Muscle layer of duodenum (tissue), 2 donors: ENCODE measurements around the gene B9D1.

Experiments
- H3K27ac ChIP-seq: one replicate; pipeline ENCODE4 v1.7.0; 2013; ENCODE audit warnings: mild to moderate bottlenecking, low read length
- H3K27me3 ChIP-seq: one replicate; pipeline ENCODE4 v1.7.0; 2013; ENCODE audit warnings: low read depth, mild to moderate bottlenecking, control low read depth, low read length
- H3K36me3 ChIP-seq, 2 donors: one replicate each; pipeline ENCODE4 v1.7.0; 2013; ENCODE audit warnings: low read length in 2 of 2, control low read depth in 1 of 2, mild to moderate bottlenecking in 1 of 2; ENCODE audit not compliant: insufficient read depth in 2 of 2, control insufficient read depth in 1 of 2
- H3K4me1 ChIP-seq, 2 donors: one replicate each; pipeline ENCODE4 v1.7.0; 2013; ENCODE audit warnings: low read length in 2 of 2, mild to moderate bottlenecking in 2 of 2, control low read depth in 1 of 2, moderate library complexity in 1 of 2; ENCODE audit not compliant: insufficient read depth in 2 of 2, control insufficient read depth in 1 of 2
- H3K4me3 ChIP-seq, 2 donors: one replicate each; pipeline ENCODE4 v1.7.0; 2013; ENCODE audit warnings: low read length in 2 of 2, low read depth in 1 of 2, mild to moderate bottlenecking in 1 of 2
- H3K9me3 ChIP-seq, 2 donors: one replicate each; pipeline ENCODE4 v1.7.0; 2013; ENCODE audit warnings: low read length in 2 of 2, control low read depth in 1 of 2, mild to moderate bottlenecking in 1 of 2; ENCODE audit not compliant: control insufficient read depth in 1 of 2
- donor health status: healthy.

Gene B9D1

GRCh38 chr17:19331543-19332245, 30.8 kb downstream of the B9D1 start:
- Histone ChIP-seq H3K27ac (no peak overlapping the region), H3K4me3 (no peak overlapping the region), H3K36me3 (peaks cover 0 to 47% of the 10 kb centered on the region in 2 donors), H3K9me3 (no peaks in the 10 kb centered on the region), H3K27me3 (no peaks in the 10 kb centered on the region), H3K4me1 (no peaks in the 10 kb centered on the region)

GRCh38 chr17:19331134-19331533, 31.4 kb downstream of the B9D1 start:
- peaks cover 0 to 47% of the 10 kb centered on the region in 2 donors for H3K36me3 ChIP-seq
- H3K27ac ChIP-seq, result no peak overlapping the region
- H3K27me3 ChIP-seq, result no peaks in the 10 kb centered on the region
- no peaks in the 10 kb centered on the region for H3K9me3 ChIP-seq
- H3K4me1 ChIP-seq, result no peaks in the 10 kb centered on the region
- H3K4me3 ChIP-seq, result no peak overlapping the region

GRCh38 chr17:19330271-19330670, 32.3 kb downstream of the B9D1 start:
- Histone ChIP-seq H3K9me3 (no peaks in the 10 kb centered on the region), H3K4me3 (no peak overlapping the region), H3K27me3 (no peaks in the 10 kb centered on the region), H3K27ac (no peak overlapping the region), H3K36me3 (peaks cover under 1 to 42% of the 10 kb centered on the region in 2 donors), H3K4me1 (no peaks in the 10 kb centered on the region)

- Histone ChIP-seq H3K4me1 (no peaks in the 10 kb centered on the region), H3K4me3 (no peak overlapping the region), H3K36me3 (peaks cover 4 to 42% of the 10 kb centered on the region in 2 donors), H3K9me3 (no peaks in the 10 kb centered on the region), H3K27me3 (no peaks in the 10 kb centered on the region), H3K27ac (no peak overlapping the region)
Measured at GRCh38 chr17:19329839-19330238, 32.7 kb downstream of the B9D1 start.

- H3K27me3 ChIP-seq, result no peaks in the 10 kb centered on the region
- H3K27ac ChIP-seq, result no peak overlapping the region
- H3K9me3 ChIP-seq, result no peaks in the 10 kb centered on the region
- H3K36me3 ChIP-seq, result peaks cover 4 to 38% of the 10 kb centered on the region in 2 donors
- H3K4me1 ChIP-seq, result no peaks in the 10 kb centered on the region
- no peak overlapping the region for H3K4me3 ChIP-seq
Measured at GRCh38 chr17:19329136-19329535, 33.4 kb downstream of the B9D1 start.

GRCh38 chr17:19328441-19329061, 34.0 kb downstream of the B9D1 start:
- peaks cover 7 to 35% of the 10 kb centered on the region in 2 donors for H3K36me3 ChIP-seq
- H3K27me3 ChIP-seq, result no peaks in the 10 kb centered on the region
- H3K9me3 ChIP-seq, result no peaks in the 10 kb centered on the region
- H3K27ac ChIP-seq, result no peak overlapping the region
- no peaks in the 10 kb centered on the region for H3K4me1 ChIP-seq
- H3K4me3 ChIP-seq, result no peak overlapping the region

- H3K4me1 ChIP-seq, result no peaks in the 10 kb centered on the region
- peaks cover 7 to 35% of the 10 kb centered on the region in 2 donors for H3K36me3 ChIP-seq
- no peak overlapping the region for H3K27ac ChIP-seq
Measured at GRCh38 chr17:19327031-19327783, 35.3 kb downstream of the B9D1 start.

GRCh38 chr17:19325542-19325941, 37.0 kb downstream of the B9D1 start:
- H3K27me3 ChIP-seq, result no peaks in the 10 kb centered on the region
- H3K27ac ChIP-seq, result no peak overlapping the region
- no peak overlapping the region for H3K4me3 ChIP-seq
- no peaks in the 10 kb centered on the region for H3K4me1 ChIP-seq
- H3K36me3 ChIP-seq, result peaks cover 7 to 33% of the 10 kb centered on the region in 2 donors
- H3K9me3 ChIP-seq, result no peaks in the 10 kb centered on the region

More at GRCh38 chr17:19327031-19327783, 35.3 kb downstream of the B9D1 start:
- Histone ChIP-seq H3K9me3 (no peaks in the 10 kb centered on the region), H3K4me3 (no peak overlapping the region), H3K27me3 (no peaks in the 10 kb centered on the region)

GRCh38 chr17:19322861-19323260, 39.7 kb downstream of the B9D1 start:
- Histone ChIP-seq H3K9me3 (no peaks in the 10 kb centered on the region), H3K4me3 (no peak overlapping the region), H3K36me3 (peaks cover 9 to 13% of the 10 kb centered on the region in 2 donors), H3K27me3 (no peaks in the 10 kb centered on the region), H3K27ac (no peak overlapping the region), H3K4me1 (peaks cover 0 to under 1% of the 10 kb centered on the region in 2 donors)

GRCh38 chr17:19322129-19322505, 40.4 kb downstream of the B9D1 start:
- Histone ChIP-seq H3K27ac (no peak overlapping the region), H3K36me3 (peaks cover 11 to 13% of the 10 kb centered on the region in 2 donors), H3K27me3 (no peaks in the 10 kb centered on the region), H3K4me1 (peaks cover under 1 to 6% of the 10 kb centered on the region in 2 donors), H3K9me3 (no peaks in the 10 kb centered on the region), H3K4me3 (no peak overlapping the region)

GRCh38 chr17:19321481-19322128, 40.9 kb downstream of the B9D1 start:
- H3K27me3 ChIP-seq, result no peaks in the 10 kb centered on the region
- H3K4me1 ChIP-seq, result peaks cover 3 to 6% of the 10 kb centered on the region in 2 donors
- H3K36me3 ChIP-seq, result peaks cover 11 to 13% of the 10 kb centered on the region in 2 donors
- no peaks in the 10 kb centered on the region for H3K9me3 ChIP-seq
- H3K4me3 ChIP-seq, result no peak overlapping the region
- no peak overlapping the region for H3K27ac ChIP-seq
